ENCODE results near the gene ZMYND10. TPM values are rescaled to one million over a fixed set of nuclear protein-coding genes. Genes with fewer than 3 reads are reported as not detected.

Gene ZMYND10
- total and polyA plus RNA-seq, 9 of the 15 experiments (the other 6 are each of a cell fraction or from before 2014, with no cell fraction given), result 0.20 to 2.8 (median 0.70) TPM

- TF ChIP-seq POLR3A (IDR thresholded peaks at IDR 0.05; ENCODE audit: borderline replicate concordance, extremely low read depth, insufficient read depth, insufficient read length), result no peak
- TF ChIP-seq IRF9 (tag; IDR thresholded peaks at IDR 0.05), result no peak
- peak; percentile 90 for TF ChIP-seq ZNF592 (IDR thresholded peaks at IDR 0.05)
- TF ChIP-seq DDX20 (tag; IDR thresholded peaks at IDR 0.05; ENCODE audit: low read depth), result no peak
- TF ChIP-seq FOSL1 (tag; conservative IDR thresholded peaks at IDR 0.05), result no peak
- peak; percentile 97 for TF ChIP-seq SIX5 (IDR thresholded peaks at IDR 0.05; ENCODE audit: borderline replicate concordance in 1 of 2, insufficient read depth in 1 of 2, low read depth in 1 of 2, low read length in 2 of 2)
- TF ChIP-seq ZBTB9 (CRISPR knock-in tag; IDR thresholded peaks at IDR 0.05), result peak; percentile 69; the same call in 1 of the 2 replicates
- no peak for TF ChIP-seq TCF7 (IDR thresholded peaks at IDR 0.05; ENCODE audit: borderline replicate concordance)
- TF ChIP-seq PKNOX1 (IDR thresholded peaks at IDR 0.05), result no peak; the same call in 1 of the 2 replicates
- 0 out of 2 replicates have a peak, but pooled peaks have one; percentile 34 for TF ChIP-seq MEF2D (tag; conservative IDR thresholded peaks at IDR 0.05; ENCODE audit: low read depth)
- 0 out of 2 replicates have a peak, but pooled peaks have one; percentile 13 for TF ChIP-seq MXI1 (IDR thresholded peaks at IDR 0.05; ENCODE audit: low read depth, low read length)
- peak; percentile 84 for TF ChIP-seq RBFOX2 (IDR thresholded peaks at IDR 0.05; ENCODE audit: low read depth, low read length)
- peak; percentile 89; the same call in 1 of the 2 replicates for TF ChIP-seq CREB3L1 (IDR thresholded peaks at IDR 0.05; ENCODE audit: borderline replicate concordance, low read depth)
- peak; percentile 46; the same call in 1 of the 2 replicates for TF ChIP-seq SMAD4 (CRISPR knock-in tag; conservative IDR thresholded peaks at IDR 0.05)
- TF ChIP-seq KDM1A (IDR thresholded peaks at IDR 0.05), result no peak
Observed at GRCh38 chr3:50350527-50351322, 5.2 kb upstream of the ZMYND10 start, which contains the start of the genes CYB561D2 and NPRL2 (continued).

Measured in K562 (cell line).